Measurements from ENCODE around the gene HTT-AS. TPM values are rescaled to one million over a fixed set of nuclear protein-coding genes. Genes with fewer than 3 reads are reported as not detected.

HTT-AS gene
- total RNA-seq, 1 experiment from 2014 or later: not detected

DNA sequence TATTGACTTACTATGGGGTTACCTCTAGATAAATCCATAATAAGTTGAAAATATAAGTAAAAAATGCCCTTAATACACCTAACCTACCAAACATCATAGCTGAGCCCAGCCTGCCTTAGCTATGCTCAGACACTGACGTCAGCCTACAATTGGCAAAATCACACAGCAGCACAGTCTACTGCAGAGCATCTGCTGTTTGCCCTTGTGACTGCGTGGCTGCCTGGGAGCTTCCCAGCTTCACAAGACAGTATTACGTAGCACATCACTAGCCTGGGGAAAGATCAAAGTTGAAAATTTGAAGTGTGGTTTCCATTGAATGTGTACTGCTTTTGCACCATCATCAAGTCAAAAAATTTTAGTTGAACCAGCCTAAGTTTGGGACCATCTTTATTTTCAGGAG, 8.8 kb downstream of the HTT-AS start:
- DNase-seq: no peak
- Mint-ChIP-seq H3K9me3 (ENCODE audit: unreplicated experiment) (no peaks in the 10 kb centered on the region), H3K4me1 (ENCODE audit: low read depth, unreplicated experiment) (no peaks in the 10 kb centered on the region), H3K27me3 (ENCODE audit: insufficient read depth, unreplicated experiment) (no peaks in the 10 kb centered on the region), H3K36me3 (ENCODE audit: insufficient read depth, unreplicated experiment) (no peaks in the 10 kb centered on the region), H3K27ac (ENCODE audit: unreplicated experiment) (no peak overlapping the region), H3K4me3 (ENCODE audit: unreplicated experiment) (no peak overlapping the region)
- ChIA-PET POLR2A (no interaction called here), CTCF (no interaction called here)
- intact Hi-C loops (cut with micrococcal nuclease; ENCODE audit: unreplicated experiment): no loop called here
- Histone ChIP-seq H3K9me3 (no peaks in the 10 kb centered on the region), H3K4me3 (ENCODE audit: low read depth, low read length) (no peak overlapping the region), H3K36me3 (ENCODE audit: control insufficient read depth, insufficient read depth, low read length) (no peaks in the 10 kb centered on the region), H3K27me3 (replicated peaks; ENCODE audit: control insufficient read depth, insufficient read depth, low read length) (no peaks in the 10 kb centered on the region), H3K4me1 (no peaks in the 10 kb centered on the region)
- no TSS peak for BruUV-seq (replicated peaks)
- TF ChIP-seq CTCF (IDR thresholded peaks at IDR 0.05; ENCODE audit: insufficient read depth in 1 of 2, low read depth in 1 of 2, low read length in 1 of 2, severe bottlenecking in 1 of 2, unreplicated experiment in 1 of 2): no peak

GRCh38 chr4:3062471-3062870, 11.9 kb downstream of the HTT-AS start:
- no peak for DNase-seq
- no peak for TF ChIP-seq CTCF (IDR thresholded peaks at IDR 0.05; ENCODE audit: insufficient read depth in 1 of 2, low read depth in 1 of 2, low read length in 1 of 2, severe bottlenecking in 1 of 2, unreplicated experiment in 1 of 2)
- H3K36me3 Mint-ChIP-seq (ENCODE audit: insufficient read depth, unreplicated experiment): no peaks in the 10 kb centered on the region
- ChIA-PET POLR2A (no interaction called here), CTCF (no interaction called here)
- BruUV-seq (replicated peaks): no TSS peak
- H3K4me1 Mint-ChIP-seq (ENCODE audit: low read depth, unreplicated experiment): no peaks in the 10 kb centered on the region
- H3K9me3 Mint-ChIP-seq (ENCODE audit: unreplicated experiment): no peaks in the 10 kb centered on the region
- Histone ChIP-seq H3K27me3 (replicated peaks; ENCODE audit: control insufficient read depth, insufficient read depth, low read length) (no peaks in the 10 kb centered on the region), H3K4me3 (ENCODE audit: low read depth, low read length) (no peak overlapping the region), H3K4me1 (no peaks in the 10 kb centered on the region), H3K9me3 (no peaks in the 10 kb centered on the region), H3K36me3 (ENCODE audit: control insufficient read depth, insufficient read depth, low read length) (no peaks in the 10 kb centered on the region)
- H3K4me3 Mint-ChIP-seq (ENCODE audit: unreplicated experiment): no peak overlapping the region
- H3K27ac Mint-ChIP-seq (ENCODE audit: unreplicated experiment): no peak overlapping the region
- intact Hi-C loops (cut with micrococcal nuclease; ENCODE audit: unreplicated experiment): no loop called here
- no peaks in the 10 kb centered on the region for H3K27me3 Mint-ChIP-seq (ENCODE audit: insufficient read depth, unreplicated experiment)

GRCh38 chr4:3060946-3061345, 13.4 kb downstream of the HTT-AS start:
- POLR2A ChIA-PET: no interaction called here
- no TSS peak for BruUV-seq (replicated peaks)
- H3K27me3 Mint-ChIP-seq (ENCODE audit: insufficient read depth, unreplicated experiment): no peaks in the 10 kb centered on the region

More at GRCh38 chr4:3060946-3061345, 13.4 kb downstream of the HTT-AS start:
- H3K4me1 ChIP-seq: no peaks in the 10 kb centered on the region
- CTCF ChIA-PET: no interaction called here
- H3K27me3 ChIP-seq (replicated peaks; ENCODE audit: control insufficient read depth, insufficient read depth, low read length): no peaks in the 10 kb centered on the region
- Mint-ChIP-seq H3K4me3 (ENCODE audit: unreplicated experiment) (no peak overlapping the region), H3K9me3 (ENCODE audit: unreplicated experiment) (peaks cover 13% of the 10 kb centered on the region), H3K4me1 (ENCODE audit: low read depth, unreplicated experiment) (no peaks in the 10 kb centered on the region), H3K36me3 (ENCODE audit: insufficient read depth, unreplicated experiment) (no peaks in the 10 kb centered on the region), H3K27ac (ENCODE audit: unreplicated experiment) (no peak overlapping the region)
- intact Hi-C loops (cut with micrococcal nuclease; ENCODE audit: unreplicated experiment): no loop called here
- no peak for TF ChIP-seq CTCF (IDR thresholded peaks at IDR 0.05; ENCODE audit: insufficient read depth in 1 of 2, low read depth in 1 of 2, low read length in 1 of 2, severe bottlenecking in 1 of 2, unreplicated experiment in 1 of 2)
- H3K36me3 ChIP-seq (ENCODE audit: control insufficient read depth, insufficient read depth, low read length): no peaks in the 10 kb centered on the region
- DNase-seq: no peak
- H3K9me3 ChIP-seq: no peaks in the 10 kb centered on the region; the same call in 1 of the 2 replicates
- H3K4me3 ChIP-seq (ENCODE audit: low read depth, low read length): no peak overlapping the region

Measured in Caco-2 (cell line).